ENCODE measurements around the gene DDB1. TPM values are rescaled to one million over a fixed set of nuclear protein-coding genes. Genes with fewer than 3 reads are reported as not detected.

The DDB1 gene
- total RNA-seq, 1 donor from 2014 or later, result 165 TPM

DNA sequence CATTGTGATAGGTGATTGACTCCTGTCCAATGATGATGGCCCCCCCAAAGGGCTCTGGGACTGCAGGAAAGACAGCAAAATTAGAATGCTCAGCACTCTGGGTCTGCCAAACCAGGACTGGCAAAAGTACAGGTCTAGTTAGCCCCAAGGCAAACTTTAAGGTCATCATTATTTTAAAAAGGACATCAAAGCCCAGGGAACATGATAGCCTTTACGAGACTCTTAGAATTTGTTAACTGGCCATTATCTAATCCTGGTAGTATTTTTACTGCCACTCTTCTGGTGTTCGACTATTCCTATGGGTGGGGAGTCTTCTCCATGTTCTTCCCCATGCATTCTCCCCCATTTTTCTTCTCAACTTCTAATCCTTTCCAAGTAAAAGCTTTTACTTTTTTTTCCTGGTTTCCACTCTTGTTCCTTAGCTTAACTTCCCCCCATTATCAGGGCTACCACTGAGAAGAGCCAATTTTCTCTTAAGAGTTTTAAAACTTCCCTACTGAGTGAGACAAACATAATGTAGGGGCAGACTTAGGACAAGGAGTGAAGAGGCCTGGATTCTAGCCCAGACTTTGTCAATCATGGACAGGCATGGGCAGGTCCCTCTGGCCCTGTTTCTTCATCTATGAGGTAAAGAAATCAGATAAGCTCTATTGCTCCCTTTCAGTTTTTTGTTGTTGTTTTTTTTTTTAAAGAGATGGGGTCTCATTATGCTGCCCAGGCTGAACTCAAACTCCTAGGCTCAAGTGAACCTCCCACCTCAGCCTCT is 7.1 kb downstream of the DDB1 start:
- no peak for TF ChIP-seq CTCF (IDR thresholded peaks at IDR 0.05; ENCODE audit: insufficient read depth, low read length, poor library complexity, severe bottlenecking)
- H3K27me3 ChIP-seq (ENCODE audit: control insufficient read depth, insufficient read depth, low read length), result no peaks in the 10 kb centered on the region
- DNase-seq (ENCODE audit: low read depth), result no peak
- no peak overlapping the region for H3K4me3 ChIP-seq (ENCODE audit: low read depth, low read length)
- peaks cover 1% of the 10 kb centered on the region for H3K36me3 ChIP-seq (ENCODE audit: control insufficient read depth, insufficient read depth, low read length)

- peaks cover 2% of the 10 kb centered on the region for H3K36me3 ChIP-seq (ENCODE audit: control insufficient read depth, insufficient read depth, low read length)
- H3K4me3 ChIP-seq (ENCODE audit: low read depth, low read length), result no peak overlapping the region
- no peaks in the 10 kb centered on the region for H3K27me3 ChIP-seq (ENCODE audit: control insufficient read depth, insufficient read depth, low read length)
- no peak for DNase-seq (ENCODE audit: low read depth)
- TF ChIP-seq CTCF (IDR thresholded peaks at IDR 0.05; ENCODE audit: insufficient read depth, low read length, poor library complexity, severe bottlenecking), result no peak
These were observed 17.6 kb downstream of the DDB1 start for GRCh38 chr11:61315260-61315659.

DNA sequence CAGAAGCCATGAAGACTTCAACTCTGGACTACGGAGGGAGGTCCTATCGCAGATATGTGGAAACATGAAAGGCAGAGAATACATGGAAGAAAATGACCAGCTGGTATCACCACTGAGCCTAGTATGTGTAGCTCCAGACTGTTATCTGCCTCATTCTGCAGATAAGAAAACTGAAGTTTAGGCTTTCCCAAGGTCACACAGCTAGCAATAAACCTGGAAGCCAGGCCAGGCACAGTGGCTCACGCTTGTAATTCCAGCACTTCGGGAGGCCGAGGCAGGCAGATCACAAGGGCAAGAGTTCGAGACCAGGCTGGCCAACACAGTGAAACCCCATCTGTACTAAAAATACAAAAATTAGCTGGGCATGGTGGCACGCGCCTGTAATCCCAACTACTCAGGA is 22.2 kb downstream of the DDB1 start:
- no peak for DNase-seq (ENCODE audit: low read depth)
- peaks cover 6% of the 10 kb centered on the region for H3K36me3 ChIP-seq (ENCODE audit: control insufficient read depth, insufficient read depth, low read length)
- no peaks in the 10 kb centered on the region for H3K27me3 ChIP-seq (ENCODE audit: control insufficient read depth, insufficient read depth, low read length)
- no peak for TF ChIP-seq CTCF (IDR thresholded peaks at IDR 0.05; ENCODE audit: insufficient read depth, low read length, poor library complexity, severe bottlenecking)
- H3K4me3 ChIP-seq (ENCODE audit: low read depth, low read length), result no peak overlapping the region

DNA sequence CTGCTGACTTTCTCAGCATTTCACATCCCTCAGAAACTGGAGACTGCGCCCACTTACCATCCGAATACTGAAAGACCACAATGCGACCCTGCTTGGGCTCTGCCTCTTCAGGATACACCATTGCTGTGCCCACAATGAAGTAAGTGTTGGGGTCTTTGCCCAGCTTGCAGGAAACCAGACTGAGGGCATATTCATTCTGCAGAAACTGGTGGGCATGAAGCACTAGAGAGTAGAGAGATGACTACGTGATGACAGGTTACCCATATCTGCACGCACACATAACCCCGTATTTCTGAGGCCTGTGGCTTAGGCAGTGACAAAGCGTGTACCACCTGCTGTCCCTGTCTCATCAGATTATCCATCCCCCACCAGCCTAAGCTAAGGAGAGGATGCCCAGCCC is 23.2 kb downstream of the DDB1 start:
- no peak overlapping the region for H3K4me3 ChIP-seq (ENCODE audit: low read depth, low read length)

DNA sequence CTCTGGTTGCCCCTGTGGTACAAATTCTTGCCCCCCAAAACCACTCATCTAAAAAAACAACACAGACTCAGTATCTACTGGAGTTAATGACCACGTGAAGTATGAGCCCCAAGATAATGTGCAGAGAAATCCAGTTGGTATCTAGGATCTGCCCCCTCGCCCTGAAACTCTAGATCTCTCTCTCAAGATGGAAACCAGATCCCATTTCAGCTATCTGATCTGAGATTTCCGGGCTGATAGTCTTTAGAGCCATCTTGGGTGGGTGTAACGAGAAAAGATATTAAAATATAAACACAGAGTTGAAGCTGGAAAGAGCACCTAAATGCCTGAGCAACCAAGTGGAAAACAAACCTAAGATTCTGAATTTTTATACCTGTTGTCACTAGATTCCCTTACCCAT is 23.8 kb downstream of the DDB1 start:
- Histone ChIP-seq H3K4me3 (ENCODE audit: low read depth, low read length) (no peak overlapping the region), H3K27me3 (ENCODE audit: control insufficient read depth, insufficient read depth, low read length) (no peaks in the 10 kb centered on the region), H3K36me3 (ENCODE audit: control insufficient read depth, insufficient read depth, low read length) (peaks cover 6% of the 10 kb centered on the region)
- DNase-seq (ENCODE audit: low read depth), result no peak
- no peak for TF ChIP-seq CTCF (IDR thresholded peaks at IDR 0.05; ENCODE audit: insufficient read depth, low read length, poor library complexity, severe bottlenecking)

More for the DNA sequence above, 23.2 kb downstream of the DDB1 start:
- no peak for TF ChIP-seq CTCF (IDR thresholded peaks at IDR 0.05; ENCODE audit: insufficient read depth, low read length, poor library complexity, severe bottlenecking)
- peaks cover 6% of the 10 kb centered on the region for H3K36me3 ChIP-seq (ENCODE audit: control insufficient read depth, insufficient read depth, low read length)
- no peak for DNase-seq (ENCODE audit: low read depth)
- no peaks in the 10 kb centered on the region for H3K27me3 ChIP-seq (ENCODE audit: control insufficient read depth, insufficient read depth, low read length)

- no peak for DNase-seq (ENCODE audit: low read depth)
- no peak overlapping the region for H3K4me3 ChIP-seq (ENCODE audit: low read depth, low read length)
- no peak for TF ChIP-seq CTCF (IDR thresholded peaks at IDR 0.05; ENCODE audit: insufficient read depth, low read length, poor library complexity, severe bottlenecking)
- no peaks in the 10 kb centered on the region for H3K27me3 ChIP-seq (ENCODE audit: control insufficient read depth, insufficient read depth, low read length)
- H3K36me3 ChIP-seq (ENCODE audit: control insufficient read depth, insufficient read depth, low read length), result peaks cover 7% of the 10 kb centered on the region
These were observed 25.6 kb downstream of the DDB1 start for GRCh38 chr11:61307354-61307753.

All from kidney epithelial cell (primary cell).